NCI-H1092 (cell line): ENCODE measurements around the gene TMEM178B.
"Not testable (repeated sequence)": the region's sequence is repeated elsewhere in the genome, so short reads cannot be mapped to it uniquely, and the experiment has no call there.

Source experiments
- DNase-seq: peaks from one replicate; lab custom pipeline; 2025; lab: John Stamatoyannopoulos, UW

The TMEM178B gene

DNA sequence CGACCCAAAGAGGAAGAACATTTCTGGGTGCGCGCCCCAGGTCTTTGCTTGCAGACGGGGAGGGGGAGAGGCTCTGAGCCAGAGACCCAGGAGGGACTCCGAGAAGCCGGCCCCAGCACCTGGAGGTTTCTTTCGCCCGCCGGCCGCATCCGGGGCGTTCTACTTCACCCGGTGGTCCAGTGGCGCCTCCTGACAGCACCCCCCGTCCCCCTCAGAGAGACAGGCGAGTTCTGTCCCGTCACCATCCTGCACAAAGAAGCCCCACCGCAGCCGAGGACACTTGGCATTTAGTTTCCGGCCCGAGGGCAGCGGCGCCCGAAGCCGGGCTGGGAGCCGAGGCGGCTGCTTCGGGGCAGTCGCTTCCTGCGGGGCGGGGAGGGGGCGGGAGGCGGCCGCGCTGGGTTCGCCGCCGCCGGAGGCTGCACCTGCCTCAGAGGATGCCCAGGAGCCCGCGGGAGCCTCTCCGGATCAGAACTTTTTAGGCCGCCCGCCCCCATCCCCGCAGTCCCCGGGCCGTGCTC, at the start of gene TMEM178B:
Gene TMEM178B, plus strand, starts transcription at position 424 of the 521 bp plus-strand sequence.
- DNase-seq: no peak

DNA sequence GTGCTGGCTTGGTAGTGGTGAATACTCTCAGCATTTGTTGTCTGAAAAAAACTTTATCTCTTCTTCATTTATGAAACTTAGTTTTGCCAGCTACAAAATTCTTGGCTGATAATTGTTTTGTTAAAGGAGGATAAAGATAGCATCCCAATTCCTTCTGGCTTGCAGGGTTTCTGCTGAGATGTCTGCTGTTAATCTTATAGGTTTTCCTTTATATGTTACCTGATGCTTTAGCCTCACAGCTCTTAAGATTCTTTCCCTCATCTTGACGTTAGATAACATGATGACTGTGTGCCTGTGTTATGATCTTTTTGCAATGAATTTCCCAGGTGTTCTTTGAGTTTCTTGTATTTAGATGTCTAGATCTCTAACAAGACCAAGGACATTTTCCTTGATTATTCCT, 49.2 kb upstream of the TMEM178B start:
- no peak for DNase-seq

DNA sequence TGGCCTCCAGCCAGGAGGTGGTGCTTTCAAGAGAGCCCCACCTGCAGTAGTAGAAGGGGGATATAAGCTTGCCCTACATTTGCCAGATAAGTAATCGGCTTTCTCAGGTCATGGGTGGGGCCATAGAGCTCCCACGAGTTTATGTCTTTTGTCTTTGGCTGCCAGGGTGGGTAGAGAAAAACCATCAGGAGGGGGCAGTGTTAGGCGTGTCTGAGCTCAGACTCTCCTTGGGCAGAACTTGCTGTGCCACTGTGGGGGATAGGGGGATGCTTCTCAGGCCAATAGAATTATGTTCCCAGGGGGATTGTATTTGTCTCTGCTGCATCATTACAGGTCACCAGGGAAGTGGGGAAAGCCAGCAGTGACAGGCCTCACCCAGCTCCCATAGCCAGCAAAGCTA, 46.8 kb upstream of the TMEM178B start:
- no peak for DNase-seq

DNA sequence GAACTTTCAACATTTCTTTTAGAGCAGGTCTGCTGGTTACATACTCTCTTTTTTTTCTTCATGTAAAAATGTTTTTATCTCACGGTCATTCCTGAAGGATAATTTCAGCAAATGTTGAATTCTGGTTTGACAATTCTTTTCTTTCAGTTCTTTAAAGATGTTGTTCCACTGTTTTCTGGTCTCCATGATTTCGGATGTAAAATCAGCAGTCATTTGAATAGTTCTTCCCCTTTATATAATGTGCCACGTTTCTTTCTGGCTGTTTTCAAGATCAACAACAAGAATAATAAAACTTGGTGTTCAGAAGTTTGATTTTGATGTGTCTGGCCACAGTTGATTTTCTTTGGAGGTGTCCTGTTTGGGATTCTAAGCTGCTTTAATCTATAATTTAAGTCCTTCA, 45.1 kb upstream of the TMEM178B start:
- no peak for DNase-seq

DNA sequence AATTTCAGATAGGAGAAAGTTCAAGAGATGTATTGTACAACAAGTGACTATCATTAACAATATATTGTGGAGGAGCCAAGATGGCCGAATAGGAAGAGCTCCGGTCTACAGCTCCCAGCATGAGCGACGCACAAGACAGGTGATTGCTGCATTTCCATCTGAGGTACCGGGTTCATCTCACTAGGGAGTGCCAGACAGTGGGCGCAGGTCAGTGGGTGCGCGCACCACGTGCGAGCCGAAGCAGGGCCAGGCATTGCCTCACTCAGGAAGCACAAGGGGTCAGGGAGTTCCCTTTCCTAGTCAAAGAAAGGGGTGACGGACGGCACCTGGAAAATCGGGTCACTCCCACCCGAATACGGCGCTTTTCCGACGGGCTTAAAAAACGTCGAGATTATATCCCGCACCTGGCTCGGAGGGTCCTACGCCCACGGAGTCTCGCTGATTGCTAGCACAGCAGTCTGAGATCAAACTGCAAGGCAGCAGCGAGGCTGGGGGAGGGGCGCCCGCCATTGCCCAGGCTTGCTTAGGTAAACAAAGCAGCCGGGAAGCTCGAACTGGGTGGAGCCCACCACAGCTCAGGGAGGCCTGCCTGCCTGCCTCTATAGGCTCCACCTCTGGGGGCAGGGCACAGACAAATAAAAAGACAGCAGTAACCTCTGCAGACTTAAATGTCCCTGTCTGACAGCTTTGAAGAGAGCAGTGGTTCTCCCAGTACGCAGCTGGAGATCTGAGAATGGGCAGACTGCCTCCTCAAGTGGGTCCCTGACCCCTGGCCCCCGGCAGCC, 41.1 kb upstream of the TMEM178B start:
- not testable (repeated sequence) for DNase-seq

DNA sequence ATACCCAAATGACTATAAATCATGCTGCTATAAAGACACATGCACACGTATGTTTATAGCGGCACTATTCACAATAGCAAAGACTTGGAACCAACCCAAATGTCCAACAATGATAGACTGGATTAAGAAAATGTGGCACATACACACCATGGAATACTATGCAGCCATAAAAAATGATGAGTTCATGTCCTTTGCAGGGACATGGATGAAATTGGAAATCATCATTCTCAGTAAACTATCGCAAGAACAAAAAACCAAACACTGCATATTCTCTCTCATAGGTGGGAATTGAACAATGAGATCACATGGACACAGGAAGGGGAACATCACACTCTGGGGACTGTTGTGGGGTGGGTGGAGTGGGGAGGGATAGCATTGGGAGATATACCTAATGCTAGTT, 35.8 kb upstream of the TMEM178B start:
- DNase-seq: not testable (repeated sequence)

DNA sequence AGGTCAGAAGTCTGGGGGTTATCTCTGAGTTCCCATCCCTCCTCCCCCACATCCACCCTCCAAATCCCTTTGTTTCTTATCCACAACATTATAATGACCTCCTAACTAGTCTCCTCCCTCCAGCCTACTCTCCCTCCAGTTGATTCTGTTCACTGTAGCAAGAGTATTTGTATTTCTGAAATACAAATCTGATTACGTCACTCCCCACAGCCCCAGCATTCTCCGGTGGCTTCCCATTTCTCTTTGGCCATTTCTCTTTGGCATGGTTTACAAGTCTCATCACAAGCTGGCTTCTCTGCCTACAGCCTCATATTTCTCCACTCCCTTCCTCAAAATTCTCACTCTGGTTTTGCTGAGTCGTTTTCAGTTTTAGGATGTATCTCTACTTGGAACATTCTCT, 34.5 kb upstream of the TMEM178B start:
- DNase-seq: no peak

DNA sequence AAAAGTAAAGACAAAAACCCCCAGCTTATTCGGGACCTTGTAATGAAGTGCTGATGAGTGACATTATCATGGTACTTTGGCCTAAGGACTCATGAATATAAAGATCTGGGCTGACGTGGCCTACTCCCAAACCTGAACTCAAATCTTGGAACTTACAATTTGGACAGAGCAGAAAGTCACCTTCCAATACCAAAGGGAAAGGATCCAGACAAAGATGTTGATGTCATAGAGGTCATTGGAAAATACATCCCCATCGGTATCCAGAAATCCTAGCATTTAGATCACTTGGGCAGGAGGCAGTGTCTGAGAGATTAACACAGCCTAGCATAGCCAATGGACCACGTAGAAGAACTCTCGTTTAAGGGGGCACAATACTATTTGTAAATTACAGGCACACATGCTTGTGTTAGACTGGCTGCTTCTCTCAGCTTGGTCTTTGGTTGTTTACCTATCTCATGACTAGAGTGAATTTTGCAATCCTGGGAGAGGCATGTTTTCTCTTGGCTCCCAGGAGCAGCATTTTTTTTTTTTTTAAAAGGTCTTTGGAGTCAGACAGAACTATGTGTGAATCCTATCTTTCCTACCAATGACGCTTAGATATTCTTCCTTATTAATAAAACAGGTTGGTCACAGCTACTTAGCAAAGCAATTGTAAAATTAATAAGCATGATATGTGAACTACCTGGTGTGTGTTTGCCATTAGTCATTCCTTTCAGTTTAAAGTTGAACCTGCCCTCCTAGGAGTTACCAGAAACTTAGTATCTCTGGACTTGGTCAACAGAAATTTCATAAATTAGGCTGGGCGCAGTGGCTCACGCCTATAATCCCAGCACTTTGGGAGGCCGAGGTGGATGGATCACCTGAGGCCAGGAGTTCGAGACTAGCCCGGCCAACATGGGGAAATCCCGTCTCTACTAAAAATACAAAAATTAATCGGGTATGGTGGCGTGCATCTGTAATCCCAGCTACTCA, 31.4 kb upstream of the TMEM178B start:
- DNase-seq: no peak

DNA sequence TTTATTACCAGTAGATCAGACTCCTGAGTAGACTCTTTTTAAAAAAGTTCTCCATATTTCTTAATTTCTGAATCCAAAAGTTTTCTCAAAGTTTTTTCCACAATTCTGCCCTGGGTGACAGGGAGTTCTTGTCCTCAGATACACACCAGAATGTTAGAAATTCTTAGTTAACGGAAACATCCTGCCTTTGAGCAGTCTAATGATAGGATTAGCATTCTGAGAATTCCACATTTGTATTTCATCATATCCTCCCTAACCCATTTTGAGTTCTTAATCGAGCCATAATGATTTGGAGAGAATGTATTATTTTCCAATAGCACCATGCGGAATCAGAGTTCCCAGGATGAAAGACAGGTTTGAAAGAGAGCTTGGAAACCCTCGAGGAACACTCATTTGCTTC, 30.2 kb upstream of the TMEM178B start:
- no peak for DNase-seq

DNA sequence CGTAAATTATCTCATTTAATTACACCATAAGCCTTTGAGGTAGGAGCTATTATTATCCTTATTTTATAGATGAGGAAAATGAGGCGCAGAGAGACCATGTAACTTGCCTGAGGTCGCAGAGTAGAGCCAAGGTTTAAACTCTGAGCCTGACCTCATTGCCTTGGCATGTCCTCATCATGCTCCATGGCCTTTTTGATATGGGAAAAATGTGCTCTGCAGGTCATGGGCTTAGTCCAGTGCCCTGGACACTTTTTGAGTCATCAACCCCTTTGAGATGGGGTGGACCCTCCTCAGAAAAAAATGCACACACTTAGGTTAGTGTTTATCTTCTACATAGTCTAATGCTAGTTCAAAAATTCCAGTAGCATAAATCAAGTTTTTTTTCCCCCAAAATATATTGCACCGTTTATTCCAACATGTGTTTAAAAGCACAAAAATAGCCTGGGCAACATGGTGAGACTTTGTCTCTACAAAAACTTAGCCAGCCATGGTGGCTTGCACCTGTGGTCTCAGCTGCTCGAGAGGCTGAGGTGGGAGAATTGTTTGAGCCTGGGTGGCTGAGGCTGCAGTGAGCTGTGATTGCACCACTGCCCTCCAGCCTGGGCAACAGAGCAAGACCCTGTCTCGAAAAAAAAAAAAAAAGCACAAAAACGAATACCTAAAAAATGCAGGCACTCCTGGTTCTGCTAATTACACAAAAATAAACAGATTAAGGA, 28.6 kb upstream of the TMEM178B start:
- DNase-seq: no peak

DNA sequence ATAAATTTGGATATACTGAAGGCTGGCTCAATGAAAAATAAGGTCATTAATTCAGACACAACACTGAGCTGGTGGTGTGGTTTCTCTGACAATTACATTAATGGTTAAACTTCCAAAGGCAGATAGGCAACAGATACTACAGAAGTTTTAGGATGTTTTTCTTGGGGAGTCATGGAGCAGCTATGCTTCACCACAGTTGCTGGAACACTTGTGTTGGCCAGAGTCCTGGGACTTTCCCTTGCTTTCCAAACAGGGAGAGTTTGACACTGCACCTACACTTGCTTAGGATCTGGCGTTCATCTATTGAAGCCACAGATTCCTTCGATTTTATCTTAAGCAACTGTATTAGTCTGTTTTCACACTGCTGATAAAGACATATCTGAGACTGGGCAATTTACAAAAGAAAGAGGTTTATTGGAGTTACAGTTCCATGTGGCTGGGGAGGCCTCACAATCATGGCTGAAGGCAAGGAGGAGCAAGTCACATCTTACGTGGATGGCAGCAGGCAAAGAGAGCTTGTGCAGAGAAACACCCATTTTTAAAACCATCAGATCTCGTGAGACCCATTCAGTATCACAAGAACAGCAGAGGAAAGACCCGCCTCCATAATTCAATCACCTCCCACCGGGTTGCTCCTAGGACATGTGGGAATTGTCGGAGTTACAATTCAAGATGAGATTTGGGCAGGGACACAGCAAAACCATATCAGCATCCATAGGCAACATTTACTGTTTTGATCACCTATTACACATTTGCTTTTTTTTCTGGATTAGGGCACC, 27.8 kb upstream of the TMEM178B start:
- DNase-seq: no peak

DNA sequence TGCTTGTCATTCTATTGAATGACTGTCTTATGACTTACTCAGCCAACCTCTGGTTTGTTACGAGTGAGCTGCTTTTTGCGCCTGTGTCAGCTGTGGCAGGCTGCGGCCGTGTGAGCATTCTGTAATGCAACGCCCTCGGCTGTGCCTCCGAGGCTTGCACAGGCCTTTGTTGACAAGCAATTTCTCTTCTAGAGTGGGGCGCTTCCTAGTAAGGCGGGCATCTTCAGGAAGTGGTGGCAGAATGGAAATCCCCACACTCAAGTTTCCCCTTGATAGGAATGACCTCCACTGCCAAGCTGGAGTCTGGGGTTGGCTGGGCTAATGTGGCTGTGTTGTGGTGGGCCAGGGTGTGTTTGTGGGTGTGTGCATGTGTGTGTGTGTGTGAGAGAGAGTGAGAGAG, 20.2 kb upstream of the TMEM178B start:
- no peak for DNase-seq

DNA sequence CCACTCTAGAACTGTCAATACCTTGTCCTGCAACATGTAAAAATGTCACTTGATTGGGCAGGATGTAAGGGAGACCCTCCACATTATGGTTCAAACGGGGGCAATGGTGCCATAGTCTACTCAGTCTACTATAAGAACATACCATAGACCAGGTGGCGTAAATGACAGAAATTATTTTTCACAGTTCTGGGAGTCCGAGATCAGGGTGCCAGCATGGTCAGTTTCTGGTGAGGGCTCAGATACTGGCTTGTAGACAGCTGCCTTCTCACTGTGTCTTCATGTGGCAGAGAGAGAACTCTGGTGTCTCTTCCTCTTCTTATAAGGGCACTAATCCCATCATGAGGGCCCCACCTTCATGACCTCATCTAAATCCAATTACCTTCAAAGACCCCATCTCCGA, 18.7 kb upstream of the TMEM178B start:
- DNase-seq: no peak

DNA sequence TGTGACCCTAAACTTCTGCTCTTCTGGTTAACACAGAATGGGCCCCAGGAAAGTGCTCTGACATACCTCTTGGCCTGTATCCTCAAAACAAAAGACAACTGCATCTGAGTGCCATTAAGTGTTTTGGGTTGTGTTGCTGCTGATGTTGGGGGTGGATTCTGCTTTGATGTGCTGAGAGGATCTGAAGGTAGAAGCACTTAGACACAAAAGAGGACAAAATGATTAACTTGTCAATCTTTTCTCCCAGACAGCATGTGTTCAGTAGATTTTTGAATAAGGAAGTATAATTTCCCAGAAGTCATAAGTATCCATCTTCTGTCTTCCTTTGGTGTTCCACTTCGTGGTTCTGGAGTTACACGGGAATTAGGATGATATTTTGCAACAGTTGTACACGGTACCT, 16.1 kb upstream of the TMEM178B start:
- DNase-seq: no peak

DNA sequence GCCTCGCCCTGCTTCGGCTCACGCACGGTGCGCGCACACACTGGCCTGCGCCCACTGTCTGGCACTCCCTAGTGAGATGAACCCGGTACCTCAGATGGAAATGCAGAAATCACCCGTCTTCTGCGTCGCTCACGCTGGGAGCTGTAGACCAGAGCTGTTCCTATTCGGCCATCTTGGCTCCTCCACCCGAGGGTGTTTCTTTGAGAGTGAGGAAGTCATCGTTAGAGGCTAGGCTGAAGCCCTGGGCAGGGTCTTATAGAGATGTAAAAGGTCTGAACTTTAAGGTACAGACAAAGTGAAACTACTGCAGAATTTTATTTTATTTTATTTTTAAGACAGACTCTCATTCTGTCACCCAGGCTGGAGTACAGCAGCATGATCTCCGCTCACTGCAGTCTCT, 6.0 kb upstream of the TMEM178B start:
- not testable (repeated sequence) for DNase-seq

DNA sequence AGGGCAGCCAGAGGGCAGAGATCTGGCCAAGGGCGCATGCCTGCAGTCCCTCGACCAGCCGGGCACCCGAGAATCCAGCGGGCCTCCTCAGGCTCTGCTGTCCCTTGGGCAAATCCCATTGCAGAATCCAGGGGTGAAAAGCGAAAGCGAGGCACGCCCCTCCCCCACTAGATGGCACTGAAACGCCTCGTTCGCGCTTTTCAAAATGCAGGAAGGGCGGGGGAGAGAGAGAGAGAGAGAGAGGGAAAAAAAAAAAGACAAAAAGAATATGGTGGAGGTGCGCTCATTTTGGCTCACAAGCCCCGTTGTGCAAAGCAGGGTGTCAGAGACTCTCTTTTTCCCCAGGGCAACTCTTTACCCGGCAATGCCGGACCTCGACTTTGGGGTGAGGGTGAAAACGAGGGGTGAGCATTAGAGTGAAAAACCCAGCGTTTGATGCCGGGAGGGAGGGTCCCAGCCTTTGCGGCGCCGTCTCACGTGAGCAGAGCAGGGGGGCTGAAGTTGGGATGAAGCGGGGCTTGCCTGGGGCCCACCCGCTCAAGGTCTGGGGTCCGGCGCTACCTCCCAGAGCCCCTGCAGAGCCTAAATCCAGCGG, 2.5 kb upstream of the TMEM178B start:
- DNase-seq: peak; percentile 96

DNA sequence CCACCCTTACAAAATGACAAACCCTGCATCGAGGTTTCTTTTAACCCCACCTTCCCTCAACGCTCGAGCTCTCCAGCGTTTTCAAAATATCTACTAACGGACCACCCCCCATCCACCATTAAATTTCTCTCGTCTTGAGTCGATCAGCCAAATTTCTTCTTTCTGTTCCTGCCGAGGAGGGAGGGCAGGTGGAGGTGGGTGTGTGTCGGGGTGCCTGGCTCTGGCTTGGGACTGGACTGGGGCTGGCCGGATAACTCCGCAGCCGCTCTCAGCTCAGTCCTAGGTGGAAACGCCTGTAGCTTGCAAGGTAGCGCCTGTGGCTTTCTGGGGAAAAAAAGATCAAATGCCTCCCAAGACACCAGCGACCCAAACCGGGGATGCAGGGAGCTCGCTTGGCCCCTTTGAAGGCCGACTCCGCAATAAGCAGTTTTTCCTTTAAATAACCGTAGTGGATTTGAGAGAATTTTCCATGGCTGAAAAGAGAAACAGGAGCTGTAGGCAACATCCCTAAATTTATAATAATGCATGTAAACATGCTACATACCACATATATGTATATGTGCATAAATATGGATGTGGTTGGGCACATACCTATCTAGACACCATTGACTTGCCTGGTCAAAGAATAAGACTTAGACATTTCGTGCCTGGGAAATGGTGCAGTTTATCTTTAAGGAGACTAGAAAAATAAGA, 1.9 kb upstream of the TMEM178B start:
- DNase-seq: peak; percentile 39

DNA sequence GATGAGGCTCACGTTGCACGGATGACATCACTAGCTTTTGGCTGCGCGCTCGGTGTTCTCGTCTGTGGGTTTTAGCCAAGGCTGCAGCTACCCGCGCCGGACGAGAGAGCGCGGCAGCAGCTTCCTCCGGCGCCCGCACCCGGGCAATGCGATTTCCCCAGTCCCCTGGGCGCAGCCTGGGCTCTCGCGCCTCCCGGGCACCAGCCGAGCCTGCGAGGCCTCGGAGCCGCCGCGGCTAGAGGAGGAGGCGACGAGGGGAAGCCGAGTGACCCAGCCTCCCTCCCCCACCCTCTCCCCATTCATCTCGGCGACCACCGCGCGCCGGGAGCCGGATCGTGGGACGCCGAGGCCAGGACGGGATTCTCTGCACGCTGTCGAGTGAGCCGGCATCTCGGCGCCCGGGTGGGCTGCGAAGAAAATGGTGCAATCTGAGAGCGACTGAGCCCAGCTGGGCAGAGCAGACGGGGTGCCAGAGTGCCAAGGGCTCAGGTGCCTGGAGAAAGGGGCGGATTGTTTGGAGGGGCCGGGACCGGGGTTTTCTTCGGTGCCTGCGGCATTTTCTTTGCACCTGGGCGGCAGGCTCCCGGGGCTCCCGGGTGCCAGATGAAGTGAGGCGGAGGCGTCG, 1.2 kb upstream of the TMEM178B start:
- peak; percentile 87 for DNase-seq

DNA sequence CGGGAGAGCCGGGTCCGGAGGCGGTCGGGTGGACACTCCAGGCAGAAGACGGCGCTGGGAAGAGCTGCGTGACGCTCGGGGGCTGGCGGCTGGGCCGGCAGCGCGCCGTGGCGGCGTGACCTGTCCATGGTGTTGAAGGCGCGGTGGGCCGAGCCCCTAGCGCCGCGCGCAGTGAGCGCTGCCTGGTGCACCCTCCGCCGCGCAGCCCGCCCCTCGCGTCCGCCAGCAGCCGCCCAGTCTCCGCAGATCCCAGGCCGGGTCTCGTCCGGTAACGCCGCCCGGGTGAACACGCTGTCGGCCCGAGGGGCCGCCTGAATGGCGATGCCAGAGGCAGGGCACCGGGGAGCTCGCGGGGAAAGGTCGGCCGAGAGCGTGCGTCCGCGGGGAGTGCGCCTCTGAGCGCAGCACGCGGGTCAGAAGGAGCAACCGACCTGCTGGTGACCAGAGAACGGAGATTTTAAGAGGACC, 657 bp upstream of the TMEM178B start:
- peak; percentile 56 for DNase-seq
